CD8-positive, alpha-beta memory T cell (primary cell): ENCODE measurements around the gene KCTD12. TPM values are rescaled to one million over a fixed set of nuclear protein-coding genes. Genes with fewer than 3 reads are reported as not detected.

Experiments used
- CTCF ChIA-PET: fragments of 350-600 bp; sonication (Branson Sonifier 250); formaldehyde crosslinking; loops from one replicate; lab custom pipeline; 2021; ENCODE audit warnings: antibody characterized with exemption; lab: Charles Lee
- POLR2A ChIA-PET: fragments of 350-600 bp; sonication (Branson Sonifier 250); formaldehyde crosslinking; loops from one replicate; lab custom pipeline; 2021; ENCODE audit warnings: antibody characterized with exemption; lab: Charles Lee
- DNase-seq, 5 donors: peaks; one replicate each; pipeline versions ENCODE4 v3.0.0 to v3.0.0-alpha.2; 2020 to 2022; ENCODE audit warnings: mixed read lengths in 1 of 5
- H3K27ac ChIP-seq: one replicate; pipeline ENCODE4 v1.7.0; 2013; ENCODE audit warnings: low read depth, mild to moderate bottlenecking, low read length, moderate library complexity
- H3K27me3 ChIP-seq: 2 replicates; pipeline ENCODE4 v1.7.0; 2013; ENCODE audit warnings: low read length, mild to moderate bottlenecking; ENCODE audit not compliant: insufficient read depth, poor library complexity, severe bottlenecking
- H3K36me3 ChIP-seq: 2 replicates; pipeline ENCODE4 v1.7.0; 2013; ENCODE audit warnings: mild to moderate bottlenecking, low read length, moderate library complexity; ENCODE audit not compliant: insufficient read depth
- H3K4me1 ChIP-seq: 2 replicates; pipeline ENCODE4 v1.7.0; 2013; ENCODE audit warnings: mild to moderate bottlenecking, low read length, moderate library complexity; ENCODE audit not compliant: insufficient read depth
- H3K4me3 ChIP-seq: 2 replicates; pipeline ENCODE4 v1.7.0; 2013; ENCODE audit warnings: mild to moderate bottlenecking, low read length
- H3K9me3 ChIP-seq: 2 replicates; pipeline ENCODE4 v1.7.0; 2013; ENCODE audit warnings: mild to moderate bottlenecking, low read length
- H3K27ac Mint-ChIP-seq, 8 donors: one replicate each; pipeline ENCODE4 v1.8.0; 2020 to 2021; ENCODE audit warnings: mixed read lengths in 8 of 8, mild to moderate bottlenecking in 6 of 8, inconsistent platforms in 3 of 8, moderate library complexity in 3 of 8
- H3K27me3 Mint-ChIP-seq, 2 donors: one replicate each; pipeline ENCODE4 v1.8.0; 2020 to 2021; ENCODE audit warnings: mixed read lengths in 2 of 2, mild to moderate bottlenecking in 1 of 2, moderate library complexity in 1 of 2
- H3K36me3 Mint-ChIP-seq, 3 donors: one replicate each; pipeline ENCODE4 v1.8.0; 2020 to 2021; ENCODE audit warnings: mixed read lengths in 3 of 3, inconsistent platforms in 1 of 3, mild to moderate bottlenecking in 1 of 3
- H3K4me1 Mint-ChIP-seq, 3 donors: one replicate each; pipeline ENCODE4 v1.8.0; 2020 to 2021; ENCODE audit warnings: mixed read lengths in 3 of 3, inconsistent platforms in 1 of 3, mild to moderate bottlenecking in 1 of 3
- H3K4me3 Mint-ChIP-seq, 7 donors: one replicate each; pipeline ENCODE4 v1.8.0; 2020 to 2021; ENCODE audit warnings: mixed read lengths in 7 of 7, mild to moderate bottlenecking in 6 of 7, moderate library complexity in 4 of 7, inconsistent platforms in 2 of 7
- H3K9me3 Mint-ChIP-seq, 5 donors: one replicate each; pipeline ENCODE4 v1.8.0; 2020 to 2022; ENCODE audit warnings: mixed read lengths in 5 of 5, mild to moderate bottlenecking in 3 of 5, moderate library complexity in 2 of 5, inconsistent platforms in 1 of 5
- polyA plus RNA-seq: library from polyadenylated mRNA; unstranded; fragments of 300-500 nt; fragmentation: Illumina TruSeq; gene quantifications from one replicate; pipeline ENCODE4 v1.2.3, GENCODE V29; 2021
- total RNA-seq, 2 experiments: library from RNA; stranded (reverse); gene quantifications; one replicate each; pipeline ENCODE4 v1.2.3, GENCODE V29; 2021

The KCTD12 gene
- total and polyA plus RNA-seq, 3 experiments from 2014 or later = 0.07 to 5.8 (median 5.1) TPM

- H3K4me3 Mint-ChIP-seq = peak overlapping the region; percentile 77 to 87 (median 81)
- Histone ChIP-seq H3K9me3 (no peaks in the 10 kb centered on the region), H3K4me1 (peaks cover 12% of the 10 kb centered on the region), H3K27ac (no peak overlapping the region), H3K36me3 (no peaks in the 10 kb centered on the region), H3K27me3 (peaks cover 11% of the 10 kb centered on the region), H3K4me3 (peak overlapping the region; percentile 57)
- H3K27me3 Mint-ChIP-seq = peaks cover 16 to 59% of the 10 kb centered on the region in 2 donors
- peaks cover 0 to 1% (median 0%) of the 10 kb centered on the region in 3 donors for H3K36me3 Mint-ChIP-seq
- DNase-seq = peak; percentile 3 to 70 (median 29)
- H3K27ac Mint-ChIP-seq = peak overlapping the region in 1 of 8 donors; percentile 59
- H3K4me1 Mint-ChIP-seq = peaks cover 11 to 22% (median 16%) of the 10 kb centered on the region in 3 donors
- POLR2A ChIA-PET = interaction anchor here (0.6 to 1.5 kb wide), 4 partner anchors 9 to 161 kb away, joined by 3 to 8 read pairs (median 4); partner anchors contain the start of gene CLN5
- CTCF ChIA-PET = interaction anchor here (0.9 to 3.8 kb wide), 7 partner anchors 10 to 1190 kb away, joined by 4 to 13 read pairs (median 4); no protein-coding TSS in a partner anchor
- H3K9me3 Mint-ChIP-seq = no peaks in the 10 kb centered on the region
Measured at GRCh38 chr13:76885203-76886004, 801 bp downstream of the KCTD12 start.

GRCh38 chr13:76884907-76885202 is 1.4 kb downstream of the KCTD12 start:
- Mint-ChIP-seq H3K27ac (peak overlapping the region in 1 of 8 donors; percentile 59), H3K36me3 (peaks cover 0 to 1% (median 0%) of the 10 kb centered on the region in 3 donors), H3K4me1 (peaks cover 13 to 25% (median 20%) of the 10 kb centered on the region in 3 donors), H3K27me3 (peaks cover 16 to 53% of the 10 kb centered on the region in 2 donors), H3K4me3 (peak overlapping the region; percentile 77 to 87 (median 81)), H3K9me3 (no peaks in the 10 kb centered on the region)
- H3K36me3 ChIP-seq = no peaks in the 10 kb centered on the region
- peaks cover 11% of the 10 kb centered on the region for H3K27me3 ChIP-seq
- H3K9me3 ChIP-seq = no peaks in the 10 kb centered on the region
- peak overlapping the region; percentile 57 for H3K4me3 ChIP-seq
- no peak for DNase-seq
- ChIA-PET POLR2A (interaction anchor here (1.2 to 1.5 kb wide), 2 partner anchors 10 to 95 kb away, joined by 3 to 4 read pairs; no protein-coding TSS in a partner anchor), CTCF (interaction anchor here (1.0 to 3.8 kb wide), 5 partner anchors 11 to 1189 kb away, joined by 4 to 13 read pairs (median 5); no protein-coding TSS in a partner anchor)
- peaks cover 17% of the 10 kb centered on the region for H3K4me1 ChIP-seq
- H3K27ac ChIP-seq = no peak overlapping the region

GRCh38 chr13:76884186-76884906 is 1.9 kb downstream of the KCTD12 start:
- peak overlapping the region in 1 of 8 donors; percentile 40 for H3K27ac Mint-ChIP-seq

GRCh38 chr13:76883236-76883635 is 3.0 kb downstream of the KCTD12 start:
- H3K27ac Mint-ChIP-seq = no peak overlapping the region
- H3K9me3 Mint-ChIP-seq = no peaks in the 10 kb centered on the region
- Histone ChIP-seq H3K36me3 (no peaks in the 10 kb centered on the region), H3K9me3 (no peaks in the 10 kb centered on the region), H3K27ac (no peak overlapping the region), H3K27me3 (peaks cover 6% of the 10 kb centered on the region), H3K4me3 (no peak overlapping the region), H3K4me1 (peaks cover 26% of the 10 kb centered on the region)
- DNase-seq = no peak
- H3K4me1 Mint-ChIP-seq = peaks cover 22 to 34% (median 31%) of the 10 kb centered on the region in 3 donors
- peaks cover 0 to 1% (median 0%) of the 10 kb centered on the region in 3 donors for H3K36me3 Mint-ChIP-seq
- POLR2A ChIA-PET = no interaction called here
- no peak overlapping the region for H3K4me3 Mint-ChIP-seq
- H3K27me3 Mint-ChIP-seq = peaks cover 14 to 39% of the 10 kb centered on the region in 2 donors
- CTCF ChIA-PET = no interaction called here

More at GRCh38 chr13:76884186-76884906, 1.9 kb downstream of the KCTD12 start:
- Mint-ChIP-seq H3K9me3 (no peaks in the 10 kb centered on the region), H3K36me3 (peaks cover 0 to 1% (median 0%) of the 10 kb centered on the region in 3 donors), H3K27me3 (peaks cover 18 to 49% of the 10 kb centered on the region in 2 donors), H3K4me1 (peaks cover 18 to 30% (median 25%) of the 10 kb centered on the region in 3 donors), H3K4me3 (peak overlapping the region; percentile 52 to 87 (median 81))
- Histone ChIP-seq H3K27ac (no peak overlapping the region), H3K27me3 (peaks cover 10% of the 10 kb centered on the region), H3K36me3 (no peaks in the 10 kb centered on the region), H3K9me3 (no peaks in the 10 kb centered on the region), H3K4me1 (peaks cover 20% of the 10 kb centered on the region), H3K4me3 (peak overlapping the region; percentile 57)
- no peak for DNase-seq
- POLR2A ChIA-PET = interaction anchor here (1.5 kb wide), 1 partner anchor 10 kb away, joined by 4 read pairs; no protein-coding TSS in a partner anchor
- CTCF ChIA-PET = interaction anchor here (1.0 to 3.8 kb wide), 5 partner anchors 10 to 1189 kb away, joined by 4 to 13 read pairs (median 5); no protein-coding TSS in a partner anchor

- Histone ChIP-seq H3K27me3 (peaks cover 3% of the 10 kb centered on the region), H3K27ac (no peak overlapping the region), H3K4me3 (no peak overlapping the region), H3K4me1 (peaks cover 26% of the 10 kb centered on the region), H3K9me3 (no peaks in the 10 kb centered on the region), H3K36me3 (no peaks in the 10 kb centered on the region)
- CTCF ChIA-PET = no interaction called here
- POLR2A ChIA-PET = no interaction called here
- peaks cover 10 to 31% of the 10 kb centered on the region in 2 donors for H3K27me3 Mint-ChIP-seq
- H3K36me3 Mint-ChIP-seq = peaks cover 0 to 1% (median 0%) of the 10 kb centered on the region in 3 donors
- peaks cover 22 to 32% (median 30%) of the 10 kb centered on the region in 3 donors for H3K4me1 Mint-ChIP-seq
- peaks cover 0 to 3% (median 0%) of the 10 kb centered on the region in 5 donors for H3K9me3 Mint-ChIP-seq
- no peak for DNase-seq
- H3K4me3 Mint-ChIP-seq = no peak overlapping the region
- H3K27ac Mint-ChIP-seq = no peak overlapping the region
Measured at GRCh38 chr13:76882431-76882830, 3.8 kb downstream of the KCTD12 start.

DNA sequence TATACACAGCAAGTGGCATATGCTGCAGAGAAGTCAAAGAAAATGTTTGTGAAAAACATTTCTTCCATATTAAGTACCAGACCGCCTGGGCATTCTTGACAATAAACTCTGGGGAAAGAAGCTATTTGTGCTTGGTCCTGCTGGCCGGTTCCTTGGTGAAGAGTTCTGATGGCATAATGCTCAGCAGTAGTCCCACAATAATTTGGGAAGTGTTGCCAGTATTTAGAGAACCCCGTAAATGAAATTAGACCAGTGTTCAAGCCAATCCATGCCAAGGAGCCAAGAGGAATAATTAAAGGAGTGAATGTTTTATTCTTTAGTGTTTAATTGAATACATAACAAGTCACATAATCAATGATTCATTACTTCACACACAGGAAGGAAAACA is 6.3 kb downstream of the KCTD12 start:
- CTCF ChIA-PET = interaction anchor here (1.2 kb wide), 1 partner anchor 1006 kb away, joined by 3 read pairs; no protein-coding TSS in a partner anchor
- H3K9me3 ChIP-seq = no peaks in the 10 kb centered on the region
- Mint-ChIP-seq H3K27me3 (peaks cover 3 to 33% of the 10 kb centered on the region in 2 donors), H3K4me3 (peak overlapping the region in 2 of 7 donors; percentile 69 to 81), H3K27ac (no peak overlapping the region), H3K9me3 (peaks cover 0 to 3% (median 0%) of the 10 kb centered on the region in 5 donors), H3K4me1 (peaks cover 16 to 22% (median 20%) of the 10 kb centered on the region in 3 donors), H3K36me3 (no peaks in the 10 kb centered on the region)
- H3K4me1 ChIP-seq = peaks cover 22% of the 10 kb centered on the region
- H3K36me3 ChIP-seq = no peaks in the 10 kb centered on the region
- no peak overlapping the region for H3K4me3 ChIP-seq
- H3K27me3 ChIP-seq = peaks cover 3% of the 10 kb centered on the region
- H3K27ac ChIP-seq = no peak overlapping the region
- POLR2A ChIA-PET = no interaction called here
- DNase-seq = no peak

DNA sequence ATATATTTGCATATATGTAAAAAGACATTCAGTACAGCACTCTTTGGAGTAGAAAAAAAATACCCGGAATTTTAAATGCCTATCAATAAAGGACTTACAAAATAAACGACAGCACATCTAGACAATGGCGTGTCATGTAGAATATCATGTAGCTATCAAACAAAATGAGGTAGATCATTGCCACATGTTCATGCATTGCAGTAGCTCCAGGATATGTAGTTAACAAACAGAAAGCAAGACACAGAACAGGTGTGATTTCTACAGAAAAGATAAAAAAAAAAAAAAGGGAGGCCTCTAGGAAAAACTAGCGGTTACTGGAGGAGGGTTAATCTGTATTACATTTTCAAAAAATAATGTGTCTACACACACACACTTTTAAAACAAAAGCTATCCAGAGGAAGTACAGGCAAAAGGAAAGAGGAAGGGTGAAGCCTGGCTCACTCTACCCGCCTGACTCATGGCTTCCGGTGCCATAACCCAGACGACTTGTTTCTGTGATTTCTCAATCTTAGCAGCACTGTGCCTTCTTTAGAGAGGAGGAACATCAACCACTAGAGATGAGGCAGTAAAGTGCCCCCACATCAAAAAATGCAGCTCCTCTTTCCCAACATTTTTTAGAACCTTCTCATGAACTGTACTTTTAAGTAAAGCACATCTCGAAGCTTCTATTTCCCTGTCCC is 6.9 kb downstream of the KCTD12 start:
- H3K27me3 Mint-ChIP-seq = peaks cover 2 to 32% of the 10 kb centered on the region in 2 donors
- H3K4me3 ChIP-seq = no peak overlapping the region
- POLR2A ChIA-PET = no interaction called here
- H3K4me1 Mint-ChIP-seq = peaks cover 12 to 17% (median 14%) of the 10 kb centered on the region in 3 donors
- H3K4me1 ChIP-seq = peaks cover 17% of the 10 kb centered on the region
- peak overlapping the region in 6 of 7 donors; percentile 39 to 81 (median 70) for H3K4me3 Mint-ChIP-seq
- peak overlapping the region in 6 of 8 donors; percentile 57 to 83 (median 67) for H3K27ac Mint-ChIP-seq
- H3K9me3 ChIP-seq = no peaks in the 10 kb centered on the region
- peak in 4 of 5 donors; percentile 9 to 54 (median 36) for DNase-seq
- peaks cover 0 to 3% (median 0%) of the 10 kb centered on the region in 5 donors for H3K9me3 Mint-ChIP-seq
- no peaks in the 10 kb centered on the region for H3K36me3 Mint-ChIP-seq
- CTCF ChIA-PET = interaction anchor here (1.2 kb wide), 1 partner anchor 1005 kb away, joined by 3 read pairs; no protein-coding TSS in a partner anchor
- no peaks in the 10 kb centered on the region for H3K36me3 ChIP-seq
- no peak overlapping the region for H3K27ac ChIP-seq
- peaks cover 3% of the 10 kb centered on the region for H3K27me3 ChIP-seq
